Measurements from ENCODE around the gene LRG1.
A peak's percentile ranks its signal among the peaks of the same experiment; 100 is the strongest.
"Not testable (repeated sequence)": the region's sequence is repeated elsewhere in the genome, so short reads cannot be mapped to it uniquely, and the experiment has no call there.

Gene LRG1

GRCh38 chr19:4570916-4571304 is 31.1 kb upstream of the LRG1 start:
- no peak for DNase-seq (ENCODE audit: low spot score)
- TF ChIP-seq CTCF (IDR thresholded peaks at IDR 0.05; ENCODE audit: extremely low read depth, missing control alignments), result no peak

- TF ChIP-seq CTCF (IDR thresholded peaks at IDR 0.05; ENCODE audit: extremely low read depth, missing control alignments), result no peak
- no peak for DNase-seq (ENCODE audit: low spot score)
Observed at GRCh38 chr19:4570402-4570801, 30.6 kb upstream of the LRG1 start.

GRCh38 chr19:4568886-4569285 is 29.1 kb upstream of the LRG1 start:
- TF ChIP-seq CTCF (IDR thresholded peaks at IDR 0.05; ENCODE audit: extremely low read depth, missing control alignments), result no peak
- DNase-seq (ENCODE audit: low spot score), result no peak

- DNase-seq (ENCODE audit: low spot score), result no peak
- TF ChIP-seq CTCF (IDR thresholded peaks at IDR 0.05; ENCODE audit: extremely low read depth, missing control alignments), result peak; percentile 52
Observed at GRCh38 chr19:4567584-4568071, 27.8 kb upstream of the LRG1 start.

GRCh38 chr19:4566402-4567051 is 26.7 kb upstream of the LRG1 start:
- DNase-seq (ENCODE audit: low spot score), result no peak
- no peak for TF ChIP-seq CTCF (IDR thresholded peaks at IDR 0.05; ENCODE audit: extremely low read depth, missing control alignments)

GRCh38 chr19:4563562-4563961 is 23.7 kb upstream of the LRG1 start:
- DNase-seq (ENCODE audit: low spot score), result not testable (repeated sequence)

- DNase-seq (ENCODE audit: low spot score), result not testable (repeated sequence)
Observed at GRCh38 chr19:4562085-4562484, 22.2 kb upstream of the LRG1 start.

- TF ChIP-seq CTCF (IDR thresholded peaks at IDR 0.05; ENCODE audit: extremely low read depth, missing control alignments), result no peak
- DNase-seq (ENCODE audit: low spot score), result no peak
Observed at GRCh38 chr19:4559569-4559968, 19.7 kb upstream of the LRG1 start, which contains the start of gene SEMA6B. Gene SEMA6B, minus strand, starts transcription at chr19:4559684. Its CDS starts 1,227 bp downstream, at chr19:4558457.

All from GM20000 (cell line).